Right atrium auricular region (tissue), 2 donors: ENCODE results near the gene NOC3L. TPM values are rescaled to one million over a fixed set of nuclear protein-coding genes. Genes with fewer than 3 reads are reported as not detected.

Source experiments
- DNase-seq: peaks from one replicate; pipeline ENCODE4 v3.0.0-alpha.2; 2019; ENCODE audit warnings: low spot score
- H3K27ac ChIP-seq, 2 donors: fragments of 200-600 bp; sonication (generic); 1 replicate in 1 of 2; 2 replicates in 1 of 2; pipeline ENCODE4 v1.5.1; 2016 to 2019
- H3K27me3 ChIP-seq, 2 donors: fragments of 200-600 bp; sonication (generic); one replicate each; pipeline versions ENCODE4 v1.5.1 to v1.6.0; 2017 to 2019
- H3K36me3 ChIP-seq: fragments of 200-600 bp; sonication (generic); one replicate; pipeline ENCODE4 v1.5.1; 2016
- H3K4me1 ChIP-seq, 2 donors: fragments of 200-600 bp; sonication (generic); one replicate each; pipeline versions ENCODE4 v1.5.1 to v1.6.0; 2017 to 2019
- H3K4me3 ChIP-seq, 2 donors: fragments of 200-600 bp; sonication (generic); 1 replicate in 1 of 2; 2 replicates in 1 of 2; pipeline ENCODE4 v1.5.1; 2017 to 2019; ENCODE audit warnings: mild to moderate bottlenecking in 1 of 2, moderate library complexity in 1 of 2
- H3K9me3 ChIP-seq, 2 donors: fragments of 200-600 bp; sonication (generic); one replicate each; pipeline ENCODE4 v1.5.1; 2019
- CTCF ChIP-seq, 2 donors: fragments of 200-600 bp; sonication (generic); IDR thresholded peaks; one replicate each; pipeline ENCODE4 v1.5.1; 2019; ENCODE audit warnings: antibody characterized with exemption in 2 of 2
- total RNA-seq, 2 donors: library from RNA; depleted of rRNA; stranded (reverse); fragments of >200 nt; gene quantifications; one replicate each; pipeline ENCODE4 v1.1.0, GENCODE V29; 2016

The NOC3L gene
- 1 to 10 TPM; 6.0 to 7.9 TPM for total RNA-seq

- peak; percentile 73 to 93 for TF ChIP-seq CTCF (IDR thresholded peaks at IDR 0.05)
- no peaks in the 10 kb centered on the region for H3K27me3 ChIP-seq
- peak within 1 kb of the TSS; percentile 74 to 78 for H3K4me3 ChIP-seq
- H3K9me3 ChIP-seq: no peaks in the 10 kb centered on the region
- peak; percentile 96 for DNase-seq
- no peaks in the 10 kb centered on the region for H3K36me3 ChIP-seq
- peaks cover 0 to 27% of the 10 kb centered on the region in 2 donors for H3K4me1 ChIP-seq
- peak within 1 kb of the TSS; percentile 47 to 53 for H3K27ac ChIP-seq
These were observed at the start of gene NOC3L for GRCh38 chr10:94362360-94363250. NOC3L (minus strand) TSS chr10:94362939; CDS start chr10:94362838, 101 bp downstream.

- H3K27me3 ChIP-seq: no peaks in the 10 kb centered on the region
- H3K27ac ChIP-seq: no peak overlapping the region
- no peaks in the 10 kb centered on the region for H3K9me3 ChIP-seq
- peaks cover 0 to 32% of the 10 kb centered on the region in 2 donors for H3K4me1 ChIP-seq
- H3K36me3 ChIP-seq: no peaks in the 10 kb centered on the region
- no peak for TF ChIP-seq CTCF (IDR thresholded peaks at IDR 0.05)
- DNase-seq: no peak
- no peak overlapping the region for H3K4me3 ChIP-seq
These were observed 49.7 kb upstream of the NOC3L start for GRCh38 chr10:94412449-94412848.

GRCh38 chr10:94411304-94411703 is 48.6 kb upstream of the NOC3L start:
- Histone ChIP-seq H3K27ac (no peak overlapping the region), H3K27me3 (no peaks in the 10 kb centered on the region), H3K36me3 (no peaks in the 10 kb centered on the region), H3K9me3 (no peaks in the 10 kb centered on the region), H3K4me1 (peaks cover 0 to 33% of the 10 kb centered on the region in 2 donors), H3K4me3 (no peak overlapping the region)
- TF ChIP-seq CTCF (IDR thresholded peaks at IDR 0.05): no peak
- no peak for DNase-seq

GRCh38 chr10:94409021-94409657 is 46.4 kb upstream of the NOC3L start:
- Histone ChIP-seq H3K27me3 (no peaks in the 10 kb centered on the region), H3K4me1 (peaks cover 0 to 39% of the 10 kb centered on the region in 2 donors), H3K9me3 (no peaks in the 10 kb centered on the region), H3K4me3 (no peak overlapping the region), H3K36me3 (no peaks in the 10 kb centered on the region), H3K27ac (no peak overlapping the region)
- DNase-seq: no peak
- no peak for TF ChIP-seq CTCF (IDR thresholded peaks at IDR 0.05)

- H3K27me3 ChIP-seq: no peaks in the 10 kb centered on the region
- H3K4me3 ChIP-seq: no peak overlapping the region
- H3K4me1 ChIP-seq: peaks cover 0 to 35% of the 10 kb centered on the region in 2 donors
- DNase-seq: no peak
- no peak overlapping the region for H3K27ac ChIP-seq
- TF ChIP-seq CTCF (IDR thresholded peaks at IDR 0.05): no peak
- no peaks in the 10 kb centered on the region for H3K36me3 ChIP-seq
- H3K9me3 ChIP-seq: no peaks in the 10 kb centered on the region
These were observed 44.9 kb upstream of the NOC3L start for GRCh38 chr10:94407668-94408067.
